ENCODE measurements around the gene FRMD4B.

- TF ChIP-seq EZH2 (IDR thresholded peaks at IDR 0.05; ENCODE audit: insufficient read depth, poor library complexity, severe bottlenecking) (no peak), EZH2phosphoT487 (IDR thresholded peaks at IDR 0.05; ENCODE audit: insufficient read depth, low read depth) (no peak)
Observed at GRCh38 chr3:69209413-69209812, 176.5 kb downstream of the FRMD4B start.
